K562 (cell line): ENCODE results near the gene MCTS1. TPM values are rescaled to one million over a fixed set of nuclear protein-coding genes. Genes with fewer than 3 reads are reported as not detected.

Experiments
- DMBX1 ChIP-seq: fragments of 250-450 bp; sonication (Bioruptor Pico); IDR thresholded peaks from 2 replicates; pipeline ENCODE4 v1.8.0; 2022; ENCODE audit warnings: inconsistent platforms, mild to moderate bottlenecking, moderate library complexity, borderline replicate concordance
- ETV1 ChIP-seq: fragments of 450-650 bp; conservative IDR thresholded peaks from 2 replicates; pipeline ENCODE4 v1.6.1; 2016; ENCODE audit warnings: missing genetic modification characterization, control low read depth, low read depth, missing compliant biosample characterization
- FOSL1 ChIP-seq: fragments of 200-800 bp; sonication (Bioruptor generic); conservative IDR thresholded peaks from 2 replicates; pipeline ENCODE4 v1.6.1; 2016; ENCODE audit warnings: missing genetic modification characterization, missing compliant biosample characterization
- FOXK2 ChIP-seq, 2 experiments: fragments of 450-650 bp; IDR thresholded peaks in 1 of 2; conservative IDR thresholded peaks in 1 of 2; 2 replicates each; pipeline ENCODE4 v1.6.1; 2016; ENCODE audit warnings: low read depth in 2 of 2, mild to moderate bottlenecking in 1 of 2
- HDAC1 ChIP-seq, 2 experiments: fragments of 450-650 bp; IDR thresholded peaks; 2 replicates each; pipeline ENCODE4 v1.6.1; 2016 to 2017; ENCODE audit warnings: inconsistent platforms in 1 of 2, mild to moderate bottlenecking in 1 of 2, moderate library complexity in 1 of 2
- KLF6 ChIP-seq: fragments of 250-450 bp; sonication (Bioruptor Pico); IDR thresholded peaks from 2 replicates; pipeline ENCODE4 v1.4.0; 2020; ENCODE audit warnings: mild to moderate bottlenecking, moderate library complexity, borderline replicate concordance
- OTX1 ChIP-seq: fragments of 450-650 bp; formaldehyde crosslinking; IDR thresholded peaks from 2 replicates; pipeline ENCODE4 v1.4.0; 2022; ENCODE audit warnings: mild to moderate bottlenecking
- PRDM10 ChIP-seq: fragments of 450-650 bp; IDR thresholded peaks from 2 replicates; pipeline ENCODE4 v1.6.1; 2018; ENCODE audit not compliant: partially characterized antibody
- RB1 ChIP-seq: fragments of 450-650 bp; IDR thresholded peaks from 2 replicates; pipeline ENCODE4 v1.6.1; 2017; ENCODE audit warnings: low read depth, mild to moderate bottlenecking
- RBBP5 ChIP-seq: fragments of 200-600 bp; sonication (generic); IDR thresholded peaks from 2 replicates; pipeline ENCODE4 v1.6.1; 2012; ENCODE audit warnings: borderline replicate concordance, mild to moderate bottlenecking, low read length, control low read depth, inconsistent platforms; ENCODE audit not compliant: insufficient read depth, poor library complexity, severe bottlenecking
- RBFOX2 ChIP-seq: fragments of 200-400 bp; formaldehyde crosslinking; IDR thresholded peaks from 2 replicates; pipeline ENCODE4 v1.6.1; 2017; ENCODE audit warnings: low read depth, mild to moderate bottlenecking, low read length, moderate library complexity
- RNF2 ChIP-seq: sonication (generic); IDR thresholded peaks from 2 replicates; pipeline ENCODE4 v1.6.1; 2016
- SMARCA5 ChIP-seq: fragments of 450-650 bp; IDR thresholded peaks from 2 replicates; pipeline ENCODE4 v1.6.1; 2016
- TOE1 ChIP-seq, 2 experiments: fragments of 450-650 bp in 1 of 2; sonication (generic) in 1 of 2; formaldehyde crosslinking in 1 of 2; IDR thresholded peaks; 2 replicates each; pipeline versions ENCODE4 v1.7.1 to v1.8.0; 2016 to 2022; ENCODE audit warnings: borderline replicate concordance in 2 of 2, mild to moderate bottlenecking in 2 of 2, antibody characterized with exemption in 1 of 2, inconsistent platforms in 1 of 2, low read depth in 1 of 2, missing genetic modification reagents in 1 of 2, moderate library complexity in 1 of 2
- ZNF263 ChIP-seq: sonication (generic); formaldehyde crosslinking; IDR thresholded peaks from 2 replicates; pipeline ENCODE4 v1.8.0; 2022; ENCODE audit warnings: mild to moderate bottlenecking, missing genetic modification reagents, borderline replicate concordance
- ZNF740 ChIP-seq, 3 experiments: fragments of 200-800 bp in 1 of 3; sonication (Bioruptor generic) in 1 of 3; sonication (generic) in 1 of 3; formaldehyde crosslinking in 1 of 3; IDR thresholded peaks; 2 replicates each; pipeline versions ENCODE4 v1.6.1 to v1.8.0; 2016 to 2022; ENCODE audit warnings: mild to moderate bottlenecking in 2 of 3, missing compliant biosample characterization in 2 of 3, missing genetic modification characterization in 2 of 3, missing genetic modification reagents in 1 of 3
- polyA plus RNA-seq, 8 experiments: library from polyadenylated mRNA; depleted of rRNA in 4 of 8; stranded (reverse) in 5 of 8; unstranded in 3 of 8; fragments of >200 nt; fragmentation: Nextera tagmentation in 2 of 8; fragmentation: Illumina TruSeq in 1 of 8; extraction: Ambion mirVana in 2 of 8; extraction: Trizol in 1 of 8; gene quantifications; 2 replicates each; pipeline versions ENCODE4 v1.2.1 to v1.2.3, GENCODE V29; 2011 to 2014; ENCODE audit warnings: inconsistent platforms in 1 of 8, missing spikeins in 1 of 8
- total RNA-seq, 7 experiments: library from RNA; depleted of rRNA in 6 of 7; stranded (reverse); fragments of >200 nt in 6 of 7; fragmentation: Illumina TruSeq in 2 of 7; extraction: Trizol in 2 of 7; gene quantifications; 2 replicates each; pipeline versions ENCODE4 v1.2.1 to v1.2.3, GENCODE V29; 2011 to 2021; ENCODE audit warnings: low replicate concordance in 1 of 7

Gene MCTS1
- total and polyA plus RNA-seq, 9 of the 15 experiments (the other 6 are each of a cell fraction or from before 2014, with no cell fraction given), result 65.3 to 300 (median 152) TPM

- TF ChIP-seq FOXK2 (conservative IDR thresholded peaks at IDR 0.05 in 1 of 2, IDR thresholded peaks at IDR 0.05 in 1 of 2; ENCODE audit: low read depth in 2 of 2) (peak; percentile 97 to 98), FOSL1 (tag) (0 out of 2 replicates have a peak, but pooled peaks have one; percentile 15), ETV1 (tag) (peak; percentile 88), DMBX1 (CRISPR knock-in tag) (no peak), SMARCA5 (no peak), KLF6 (0 out of 2 replicates have a peak, but pooled peaks have one; percentile 14), ZNF740 (CRISPR knock-in tag; IDR thresholded peaks at IDR 0.05) (peak; percentile 98), ZNF740 (tag; IDR thresholded peaks at IDR 0.05) (peak in 1 of 2 experiments; percentile 91; a peak in 2 of 4 replicates), OTX1 (CRISPR knock-in tag) (no peak), ZNF263 (peak; percentile 62; the same call in 1 of the 2 replicates), PRDM10 (peak; percentile 93), RNF2 (peak; percentile 21; the same call in 1 of the 2 replicates), TOE1 (IDR thresholded peaks at IDR 0.05; ENCODE audit: borderline replicate concordance) (peak; percentile 63; the same call in 1 of the 2 replicates), TOE1 (CRISPR knock-in tag; IDR thresholded peaks at IDR 0.05; ENCODE audit: borderline replicate concordance, low read depth) (no peak), RBFOX2 (peak; percentile 86), HDAC1 (IDR thresholded peaks at IDR 0.05) (no peak; a peak in 1 of 4 replicates), RB1 (0 out of 2 replicates have a peak, but pooled peaks have one; percentile 45), RBBP5 (peak; percentile 46)
Measured at GRCh38 chrX:120560842-120561633, 42.9 kb upstream of the MCTS1 start, which contains the start of gene CUL4B (continued).
